Measurements from ENCODE around the gene SPEM2. TPM values are rescaled to one million over a fixed set of nuclear protein-coding genes. Genes with fewer than 3 reads are reported as not detected.

Gene SPEM2
- polyA plus RNA-seq, 4 donors = 0.18 TPM; not detected in 3

DNA sequence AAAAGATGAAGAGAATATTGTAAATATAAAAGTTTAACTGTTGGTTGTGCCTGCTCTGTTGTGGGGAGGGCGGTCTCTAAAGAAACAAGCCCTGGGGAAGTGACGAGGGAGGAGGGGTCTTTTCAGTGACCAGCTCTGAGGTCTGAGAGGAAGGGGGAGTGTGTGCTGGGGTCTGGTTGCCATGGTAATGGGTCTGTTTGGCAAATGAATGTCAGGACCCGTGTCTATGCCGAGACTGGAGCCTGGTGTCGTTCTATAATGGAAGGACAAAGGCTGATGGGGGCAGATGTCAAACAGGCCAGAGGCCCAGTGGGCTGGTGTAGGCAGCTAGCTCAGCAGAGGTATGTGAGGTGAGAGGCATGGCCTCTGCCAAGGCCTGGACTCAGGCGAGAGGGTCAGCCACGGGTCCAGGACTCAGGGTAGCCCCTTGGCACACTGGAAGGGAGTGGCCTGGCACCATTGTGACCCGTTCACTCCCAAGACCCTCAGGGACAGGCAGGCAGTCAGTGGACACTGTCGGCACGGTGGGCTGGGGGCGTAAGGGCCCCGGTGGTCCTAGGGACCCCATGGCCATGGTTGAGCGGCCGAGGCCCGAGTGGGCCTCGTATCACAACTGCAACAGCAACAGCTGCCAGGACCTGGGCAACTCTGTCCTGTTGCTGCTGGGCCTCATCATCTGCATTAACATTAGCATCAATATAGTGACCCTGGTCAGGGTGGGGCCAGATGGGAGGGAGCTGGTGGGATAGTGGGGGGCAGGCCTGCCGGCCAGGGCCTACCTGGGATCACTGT lies 5.4 kb upstream of the SPEM2 start, which contains the start of gene SPEM1:
Gene SPEM1 (plus strand): TSS at position 506 of the 792 bp plus-strand sequence. CDS start 61 bp downstream, at position 567.
- DNase-seq (ENCODE audit: low read depth in 4 of 4, low spot score in 3 of 4) = no peak

DNA sequence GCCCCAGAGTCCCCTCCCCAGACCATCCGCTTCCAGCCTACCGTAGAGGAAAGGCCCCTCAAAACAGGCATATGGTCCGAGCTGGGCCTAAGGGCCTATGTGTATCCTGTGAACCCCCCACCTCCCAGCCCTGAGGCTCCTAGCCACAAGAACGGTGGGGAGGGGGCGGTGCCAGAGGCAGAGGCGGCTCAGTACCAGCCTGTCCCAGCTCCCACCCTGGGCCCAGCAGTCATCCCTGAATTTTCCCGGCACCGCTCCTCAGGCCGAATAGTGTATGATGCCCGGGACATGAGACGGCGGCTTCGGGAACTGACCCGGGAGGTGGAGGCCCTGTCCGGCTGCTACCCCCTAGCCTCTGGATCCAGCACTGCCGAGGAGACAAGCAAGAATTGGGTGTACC lies 4.2 kb upstream of the SPEM2 start:
- no peak for DNase-seq (ENCODE audit: low read depth in 4 of 4, low spot score in 3 of 4)

DNA sequence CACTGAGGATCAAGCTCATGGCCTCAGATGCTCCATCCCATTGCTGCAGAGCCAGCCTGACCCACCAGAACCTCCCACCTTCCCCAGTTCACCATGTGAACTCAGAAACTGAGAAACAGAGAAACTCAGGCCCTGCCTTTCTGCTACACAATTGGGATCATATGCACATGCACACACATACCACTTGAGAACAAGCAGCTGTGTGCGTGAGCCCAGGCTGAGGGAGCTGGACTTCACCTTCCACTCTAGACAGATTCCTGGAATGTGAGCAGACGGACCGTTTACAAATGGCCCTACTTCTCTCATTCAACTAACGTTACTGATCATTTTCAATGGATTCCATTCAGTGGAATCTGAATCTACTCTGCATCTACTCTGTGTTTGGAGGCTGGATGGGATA lies 1.7 kb upstream of the SPEM2 start:
- DNase-seq (ENCODE audit: low read depth in 4 of 4, low spot score in 3 of 4) = no peak

DNA sequence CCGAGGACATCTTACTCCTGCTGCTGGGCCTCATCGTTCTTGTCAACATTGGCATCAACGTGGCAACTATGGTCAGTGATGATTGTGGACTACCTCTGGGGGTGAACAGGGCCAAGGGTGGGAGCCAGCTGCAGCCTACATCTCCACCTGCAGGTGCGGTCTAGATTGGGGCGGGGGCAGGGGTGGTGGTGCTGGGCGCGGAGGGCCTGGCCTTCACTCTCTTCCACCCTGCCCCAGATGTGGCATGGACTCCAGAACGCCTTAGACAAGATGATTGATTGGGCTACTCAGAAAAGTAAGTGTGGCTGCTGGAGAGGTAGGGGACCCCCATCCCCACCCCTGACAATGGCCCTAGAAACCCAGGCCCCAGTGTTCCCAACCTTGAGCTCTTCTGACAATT lies 340 bp downstream of the SPEM2 start:
- DNase-seq (ENCODE audit: low read depth in 4 of 4, low spot score in 3 of 4) = no peak

DNA sequence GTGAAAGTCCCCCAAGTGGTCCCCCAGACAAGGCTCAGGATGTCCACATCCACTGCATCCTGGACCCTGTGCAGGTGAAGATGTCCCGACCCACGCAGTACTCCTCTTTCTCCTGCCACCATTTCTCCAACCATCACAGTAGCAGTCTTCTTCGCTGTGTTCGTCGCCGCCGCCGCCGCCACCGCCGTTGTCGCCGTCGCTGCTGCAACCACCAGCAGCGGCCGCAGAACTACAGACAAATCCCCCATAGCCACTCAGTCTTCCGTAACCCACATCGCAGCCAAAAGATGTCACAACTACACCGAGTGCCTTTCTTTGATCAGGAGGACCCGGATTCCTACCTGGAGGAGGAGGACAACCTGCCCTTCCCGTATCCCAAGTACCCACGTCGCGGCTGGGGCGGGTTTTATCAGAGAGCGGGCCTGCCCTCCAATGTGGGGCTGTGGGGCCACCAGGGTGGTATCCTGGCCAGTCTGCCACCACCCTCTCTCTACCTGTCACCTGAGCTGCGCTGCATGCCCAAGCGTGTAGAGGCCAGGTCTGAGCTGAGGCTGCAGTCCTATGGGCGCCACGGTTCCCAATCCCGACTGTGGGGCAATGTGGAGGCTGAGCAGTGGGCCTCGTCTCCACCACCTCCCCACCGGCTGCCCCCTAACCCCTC lies 917 bp downstream of the SPEM2 start:
- no peak for DNase-seq (ENCODE audit: low read depth in 4 of 4, low spot score in 3 of 4)

DNA sequence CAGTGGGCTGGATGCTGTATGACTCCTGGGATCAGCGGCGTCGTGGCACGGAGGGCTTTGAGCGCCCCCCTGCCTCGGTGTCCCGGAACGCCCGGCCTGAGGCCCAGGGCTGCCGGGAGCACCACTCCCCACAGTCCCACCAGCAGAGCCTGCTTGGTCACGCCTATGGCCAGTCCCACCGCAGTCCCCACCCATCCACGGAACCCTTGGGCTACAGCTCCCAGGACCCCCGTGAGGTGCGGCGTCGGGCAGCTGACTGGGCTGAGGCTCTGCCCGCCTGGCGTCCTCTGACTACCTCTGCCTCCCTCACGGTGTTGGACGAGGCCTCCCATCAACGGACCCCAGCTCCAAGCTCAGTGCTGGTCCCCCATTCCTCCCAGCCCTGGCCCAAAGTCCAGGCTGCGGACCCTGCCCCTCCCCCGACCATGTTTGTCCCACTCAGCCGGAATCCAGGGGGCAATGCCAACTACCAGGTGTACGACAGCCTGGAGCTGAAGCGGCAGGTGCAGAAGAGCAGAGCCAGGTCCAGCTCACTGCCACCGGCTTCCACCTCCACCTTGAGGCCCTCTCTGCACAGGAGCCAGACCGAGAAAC lies 1.6 kb downstream of the SPEM2 start:
- DNase-seq (ENCODE audit: low read depth in 4 of 4, low spot score in 3 of 4) = no peak

DNA sequence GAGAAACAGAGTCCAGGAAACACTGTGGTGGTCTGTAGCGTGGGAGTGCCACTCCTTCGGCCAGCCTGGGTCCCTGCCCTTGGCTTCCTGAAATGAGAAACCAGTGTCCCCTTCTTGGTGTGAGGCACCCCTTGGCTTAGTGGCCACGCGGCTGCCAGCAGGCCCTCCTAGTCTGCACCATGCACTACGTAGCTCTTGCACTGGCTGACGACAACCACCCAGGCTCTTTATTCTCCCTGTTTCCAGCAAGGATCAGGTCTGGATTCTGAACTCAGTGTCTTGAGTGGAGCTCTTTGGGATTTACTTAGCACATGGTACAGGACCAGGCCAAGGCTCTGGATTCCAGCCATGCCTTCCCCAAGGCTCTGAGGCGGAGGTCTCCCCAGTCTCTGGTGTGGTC lies 2.1 kb downstream of the SPEM2 start:
- DNase-seq (ENCODE audit: low read depth in 4 of 4, low spot score in 3 of 4) = no peak

DNA sequence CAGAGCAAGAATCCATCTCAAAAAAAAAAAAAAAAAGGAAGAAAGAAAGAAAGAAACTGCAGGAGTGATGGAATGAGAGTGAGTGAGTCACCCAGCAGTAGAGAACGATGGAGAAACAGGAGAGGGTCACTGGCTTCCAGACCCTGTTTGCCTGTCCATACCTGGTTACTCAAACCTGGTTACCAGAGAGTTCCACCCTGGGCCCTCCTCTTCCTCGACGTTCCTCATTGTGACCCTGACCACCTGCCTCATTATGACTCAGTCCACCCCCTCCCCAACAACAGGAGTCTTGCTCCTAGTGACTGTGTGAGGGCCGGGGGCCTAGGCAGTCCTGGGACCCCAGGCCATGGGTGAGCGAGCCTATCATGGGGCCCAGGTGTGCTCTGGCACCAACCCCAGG lies 3.1 kb downstream of the SPEM2 start, which contains the start of gene SPEM3:
Gene SPEM3 (plus strand): TSS at position 301 of the 400 bp plus-strand sequence. CDS start 46 bp downstream, at position 347.
- DNase-seq (ENCODE audit: low read depth in 4 of 4, low spot score in 3 of 4) = no peak

DNA sequence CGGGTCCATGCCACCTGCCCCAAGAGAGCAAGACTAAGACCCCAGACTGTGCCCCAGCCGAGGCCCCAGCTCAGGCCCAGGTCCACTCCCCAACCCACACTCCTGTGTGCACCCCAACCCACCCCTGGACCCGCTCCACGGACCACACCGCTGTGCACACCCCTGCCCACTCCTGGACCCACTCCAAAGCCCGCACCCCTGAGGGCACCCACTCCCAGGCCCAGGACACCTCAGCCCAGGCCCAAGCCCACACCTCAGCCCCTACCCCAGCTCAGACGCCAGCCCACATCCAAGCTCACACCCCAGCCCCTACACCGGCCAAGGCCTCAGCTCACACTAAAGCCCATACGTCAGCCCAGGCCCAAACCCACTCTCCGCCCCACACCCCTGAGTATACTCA lies 4.3 kb downstream of the SPEM2 start:
- DNase-seq (ENCODE audit: low read depth in 4 of 4, low spot score in 3 of 4) = no peak

DNA sequence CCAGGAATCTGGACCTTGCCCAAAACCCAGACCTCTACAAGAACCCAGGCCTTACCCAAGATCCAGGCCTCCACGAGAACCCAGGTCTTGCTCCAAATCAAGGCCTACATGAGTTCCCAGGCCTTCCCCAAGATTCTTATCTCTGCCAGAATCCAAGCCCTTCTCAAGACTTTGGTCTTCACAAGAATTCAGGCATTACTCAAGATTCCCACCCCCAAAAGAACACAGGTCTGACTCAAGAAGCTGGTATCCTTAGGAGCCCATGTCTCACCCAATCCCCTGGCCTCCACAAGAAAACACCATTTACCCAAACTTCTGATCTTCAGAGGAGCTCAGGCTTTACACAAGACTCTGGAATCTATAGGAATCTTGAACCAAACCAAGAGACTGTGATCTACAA lies 5.8 kb downstream of the SPEM2 start:
- no peak for DNase-seq (ENCODE audit: low read depth in 4 of 4, low spot score in 3 of 4)

DNA sequence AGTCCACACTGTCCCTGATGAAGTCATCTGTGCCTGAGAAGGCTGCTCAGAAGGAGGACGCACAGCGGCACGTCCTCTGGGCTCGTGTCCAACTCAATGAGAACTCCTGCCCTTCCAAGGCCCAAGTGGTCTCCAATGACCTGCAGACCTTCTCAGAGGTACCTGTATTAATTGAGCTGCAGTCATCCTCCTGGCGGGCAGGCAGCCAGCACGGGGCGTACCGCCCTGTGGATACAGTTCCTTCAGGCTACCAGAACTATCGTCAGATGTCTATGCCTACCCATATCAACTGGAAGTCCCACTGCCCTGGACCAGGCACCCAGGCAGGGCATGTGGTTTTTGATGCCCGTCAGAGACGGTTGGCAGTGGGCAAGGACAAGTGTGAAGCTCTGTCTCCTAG lies 6.9 kb downstream of the SPEM2 start:
- DNase-seq (ENCODE audit: low read depth in 4 of 4, low spot score in 3 of 4) = no peak

DNA sequence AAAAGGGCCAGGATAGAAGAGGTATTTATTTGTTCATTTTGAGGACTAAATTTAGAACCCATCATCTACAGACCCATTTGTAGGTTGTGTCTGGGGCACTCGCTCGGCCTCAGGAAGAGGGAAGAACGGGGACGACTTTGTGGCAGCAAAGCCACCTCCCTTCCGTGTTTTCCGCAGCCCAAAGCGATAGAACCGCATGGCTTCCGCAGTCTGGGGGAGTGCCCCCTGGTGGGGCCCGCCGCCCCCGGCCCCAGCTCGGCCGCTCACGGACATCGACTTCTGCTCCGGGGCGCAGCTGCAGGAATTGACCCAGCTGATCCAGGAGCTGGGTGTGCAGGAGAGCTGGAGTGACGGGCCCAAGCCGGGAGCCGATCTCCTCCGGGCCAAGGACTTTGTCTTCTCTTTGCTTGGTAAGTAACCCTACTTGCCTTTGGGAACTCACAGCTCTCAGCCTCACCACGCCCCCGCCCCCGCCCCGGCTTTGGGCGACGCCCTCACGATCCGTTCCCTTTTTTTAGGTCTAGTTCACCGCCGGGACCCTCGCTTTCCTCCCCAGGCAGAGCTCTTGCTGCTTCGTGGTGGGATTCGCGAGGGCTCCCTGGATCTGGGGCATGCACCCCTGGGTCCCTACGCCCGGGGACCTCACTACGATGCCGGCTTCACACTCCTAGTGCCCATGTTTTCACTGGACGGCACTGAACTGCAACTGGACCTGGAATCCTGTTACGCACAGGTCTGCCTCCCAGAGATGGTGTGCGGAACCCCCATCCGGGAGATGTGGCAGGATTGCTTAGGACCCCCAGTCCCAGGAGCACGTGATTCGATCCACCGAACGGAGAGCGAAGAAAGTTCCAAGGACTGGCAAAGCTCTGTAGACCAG lies 10.5 kb downstream of the SPEM2 start:
- DNase-seq (ENCODE audit: low read depth in 4 of 4, low spot score in 3 of 4) = peak in 1 of 4 donors; percentile 9

DNA sequence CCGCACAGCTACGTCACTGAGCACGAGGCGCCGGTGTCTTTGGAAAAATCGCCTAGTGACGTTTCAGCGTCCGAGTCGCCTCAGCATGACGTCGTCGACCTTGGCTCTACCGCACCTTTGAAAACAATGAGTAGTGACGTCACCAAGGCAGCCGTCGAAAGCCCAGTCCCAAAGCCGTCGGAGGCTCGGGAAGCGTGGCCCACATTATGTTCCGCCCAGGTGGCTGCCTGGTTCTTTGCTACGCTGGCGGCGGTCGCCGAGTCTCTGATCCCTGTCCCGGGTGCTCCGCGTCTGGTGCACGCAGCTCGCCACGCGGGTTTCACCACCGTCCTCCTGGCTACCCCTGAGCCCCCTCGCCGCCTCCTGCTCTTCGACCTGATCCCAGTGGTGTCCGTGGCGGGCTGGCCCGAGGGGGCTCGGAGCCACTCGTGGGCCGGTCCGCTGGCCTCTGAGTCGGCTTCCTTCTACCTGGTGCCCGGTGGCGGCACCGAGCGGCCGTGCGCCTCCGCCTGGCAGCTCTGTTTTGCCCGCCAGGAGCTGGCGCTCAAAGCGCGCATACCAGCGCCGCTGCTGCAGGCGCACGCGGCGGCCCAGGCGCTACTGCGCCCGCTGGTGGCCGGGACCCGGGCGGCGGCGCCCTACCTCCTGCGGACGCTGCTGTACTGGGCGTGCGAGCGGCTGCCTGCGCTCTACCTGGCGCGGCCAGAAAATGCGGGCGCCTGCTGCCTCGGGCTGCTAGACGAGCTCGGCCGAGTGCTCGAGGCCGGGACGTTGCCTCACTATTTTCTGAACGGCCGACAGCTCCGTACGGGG lies 11.3 kb downstream of the SPEM2 start:
- DNase-seq (ENCODE audit: low read depth in 4 of 4, low spot score in 3 of 4) = peak in 1 of 4 donors; percentile 71

DNA sequence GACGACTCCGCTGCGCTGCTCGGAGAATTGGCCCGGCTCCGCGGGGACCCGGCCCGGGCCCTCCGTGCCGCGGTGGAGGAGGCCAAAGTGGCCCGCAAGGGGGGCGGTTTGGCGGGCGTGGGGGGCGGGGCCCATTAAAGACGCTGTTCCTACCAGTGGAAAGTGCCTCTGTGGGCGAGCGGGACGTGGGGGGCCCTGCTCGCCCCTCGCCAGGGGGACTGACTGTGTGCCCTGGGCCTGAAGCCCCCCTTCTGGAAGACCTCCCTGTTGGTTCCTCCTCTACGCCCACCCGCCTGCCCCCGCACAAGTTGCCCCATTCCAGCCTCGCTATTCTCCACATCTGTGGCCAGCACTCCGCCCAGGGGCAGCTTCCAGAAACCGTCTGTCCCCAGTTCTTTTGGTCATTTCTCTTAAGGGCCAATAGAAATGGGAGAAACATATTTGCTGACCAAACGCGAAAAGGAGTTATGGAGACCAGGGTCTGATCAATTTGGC lies 12.0 kb downstream of the SPEM2 start:
- no peak for DNase-seq (ENCODE audit: low read depth in 4 of 4, low spot score in 3 of 4)

DNA sequence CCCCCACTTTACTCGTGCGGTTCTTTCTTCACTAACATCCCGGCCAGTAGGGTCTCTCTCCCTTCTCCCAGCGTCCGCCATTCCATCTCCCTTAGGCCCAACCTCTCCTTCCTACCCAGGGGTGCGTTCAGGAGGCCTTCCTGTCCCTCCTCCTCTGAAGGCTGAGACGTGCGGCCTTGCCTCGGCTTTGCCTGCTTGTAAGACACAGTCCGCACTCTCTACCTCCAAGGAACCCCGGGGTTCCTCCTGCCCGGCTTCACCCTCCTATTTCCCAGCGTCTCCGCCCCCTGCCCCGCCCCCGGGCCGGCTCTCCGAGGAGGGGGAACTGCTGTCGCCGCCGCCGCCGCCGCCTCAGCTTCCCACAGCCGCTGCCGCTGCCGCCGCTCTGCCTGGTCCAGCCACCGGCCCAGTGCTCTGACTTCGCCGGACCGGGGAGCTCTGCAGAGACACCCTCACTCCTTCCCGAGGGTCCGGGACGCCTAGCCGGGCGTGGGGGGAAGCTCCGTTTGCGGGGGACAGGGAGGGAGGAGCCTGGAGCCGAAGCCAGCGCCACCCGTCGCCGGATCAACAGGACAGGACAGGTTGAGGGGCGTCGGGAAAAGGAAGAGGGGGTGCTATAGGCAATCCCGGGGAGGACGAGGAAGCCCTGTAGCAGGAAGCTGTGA lies 12.7 kb downstream of the SPEM2 start:
- DNase-seq (ENCODE audit: low read depth in 4 of 4, low spot score in 3 of 4) = peak in 1 of 4 donors; percentile 24

DNA sequence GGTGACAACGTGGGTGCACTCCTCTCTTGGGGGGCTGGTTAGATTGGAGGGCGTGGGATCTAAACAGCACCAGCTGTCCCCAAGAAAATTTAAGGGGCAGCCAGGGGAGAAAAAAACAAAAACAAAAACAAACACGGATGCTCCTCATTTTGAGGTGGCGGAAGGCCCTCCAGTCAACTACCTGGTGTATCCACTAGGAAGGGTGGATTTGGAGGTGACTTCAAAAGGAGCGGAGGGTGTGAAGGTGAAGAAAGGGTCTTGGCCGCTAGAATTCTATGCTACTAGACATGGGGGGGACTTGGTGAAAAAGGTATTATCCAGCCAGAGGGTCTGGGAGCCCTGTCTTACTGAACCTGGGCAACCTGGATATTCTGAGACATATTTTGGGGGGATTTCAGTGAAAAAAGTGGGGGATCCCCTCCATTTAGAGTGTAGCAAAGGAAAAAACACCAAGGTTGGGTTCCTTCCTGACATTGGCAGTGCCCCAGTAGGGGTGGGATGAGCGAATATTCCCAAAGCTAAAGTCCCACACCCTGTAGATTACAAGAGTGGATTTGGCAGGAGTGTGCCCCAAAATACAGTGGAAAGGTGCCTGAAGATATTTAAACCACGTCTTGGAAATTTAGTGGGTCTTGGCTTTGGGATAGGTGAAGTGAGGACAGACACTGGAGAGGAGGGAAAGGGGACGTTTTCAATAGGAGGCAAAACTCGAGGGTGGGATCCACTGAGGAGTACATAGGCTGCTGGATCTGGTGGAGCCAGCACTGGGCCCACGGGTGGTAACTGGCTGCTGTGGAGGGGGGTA lies 13.4 kb downstream of the SPEM2 start:
- no peak for DNase-seq (ENCODE audit: low read depth in 4 of 4, low spot score in 3 of 4)

DNA sequence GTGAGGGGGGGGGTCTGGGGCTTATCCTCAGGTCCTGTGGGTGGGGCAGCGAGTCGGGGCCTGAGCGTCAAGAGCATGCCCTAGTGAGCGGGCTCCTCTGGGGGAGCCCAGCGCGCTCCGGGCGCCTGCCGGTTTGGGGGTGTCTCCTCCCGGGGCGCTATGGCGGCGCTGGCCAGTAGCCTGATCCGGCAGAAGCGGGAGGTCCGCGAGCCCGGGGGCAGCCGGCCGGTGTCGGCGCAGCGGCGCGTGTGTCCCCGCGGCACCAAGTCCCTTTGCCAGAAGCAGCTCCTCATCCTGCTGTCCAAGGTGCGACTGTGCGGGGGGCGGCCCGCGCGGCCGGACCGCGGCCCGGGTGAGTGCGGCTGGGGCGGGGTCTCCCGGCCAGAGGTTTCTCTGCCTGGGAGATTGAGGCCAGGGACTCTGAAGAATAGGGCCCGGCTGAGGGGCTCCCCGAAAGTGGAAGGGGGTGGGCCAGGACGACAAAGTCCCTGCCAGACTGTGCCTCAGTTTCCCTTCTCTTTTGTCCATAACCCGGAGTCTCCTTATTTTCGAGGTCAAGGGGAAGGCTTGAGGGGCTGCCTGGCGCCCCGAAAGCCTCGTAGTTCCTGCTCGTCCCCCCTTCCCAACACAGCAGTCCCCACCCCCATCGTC lies 14.2 kb downstream of the SPEM2 start, which contains the start of gene FGF11:
Gene FGF11 (plus strand): TSS at position 51 of the 651 bp plus-strand sequence. CDS start 109 bp downstream, at position 160.
- DNase-seq (ENCODE audit: low read depth in 4 of 4, low spot score in 3 of 4) = no peak

Data from left renal pelvis (tissue), 4 donors.